Keratinocyte (primary cell): Measurements from ENCODE around the gene KIF18B. TPM values are rescaled to one million over a fixed set of nuclear protein-coding genes. Genes with fewer than 3 reads are reported as not detected.

Source experiments
- DNase-seq: peaks from one replicate; pipeline ENCODE4 v3.0.0-alpha.2; 2011; ENCODE audit warnings: low read depth, missing footprints, low spot score
- FAIRE-seq: peaks from 2 replicates; lab custom pipeline; 2011; peaks lifted over from hg19 to GRCh38; lab: Jason Lieb, UNC
- H2AFZ ChIP-seq: 2 replicates; pipeline ENCODE4 v1.6.0; 2012; ENCODE audit warnings: low read length, control low read depth, inconsistent platforms; ENCODE audit not compliant: control insufficient read depth
- H3K27ac ChIP-seq: 2 replicates; pipeline ENCODE4 v1.5.1; 2011; ENCODE audit warnings: low read length; ENCODE audit not compliant: control insufficient read depth, insufficient read depth
- H3K27me3 ChIP-seq: 3 replicates; pipeline ENCODE4 v1.6.0; 2011; ENCODE audit warnings: low read length; ENCODE audit not compliant: control insufficient read depth, insufficient read depth; ENCODE audit errors: extremely low read depth
- H3K36me3 ChIP-seq, 2 experiments: 2 replicates in 1 of 2; 3 replicates in 1 of 2; pipeline ENCODE4 v1.5.1; 2011; ENCODE audit warnings: low read length in 2 of 2, mild to moderate bottlenecking in 1 of 2; ENCODE audit not compliant: control insufficient read depth in 2 of 2, insufficient read depth in 2 of 2; ENCODE audit errors: extremely low read depth in 1 of 2
- H3K4me1 ChIP-seq: 3 replicates; pipeline ENCODE4 v1.5.1; 2011; ENCODE audit warnings: low read length; ENCODE audit not compliant: control insufficient read depth, insufficient read depth; ENCODE audit errors: extremely low read depth
- H3K4me2 ChIP-seq: 3 replicates; pipeline ENCODE4 v1.6.0; 2011; ENCODE audit warnings: low read depth, low read length; ENCODE audit not compliant: control insufficient read depth, insufficient read depth; ENCODE audit errors: extremely low read depth
- H3K4me3 ChIP-seq, 3 experiments: fragments of 200-600 bp in 1 of 3; sonication (generic) in 1 of 3; 2 replicates in 2 of 3; 3 replicates in 1 of 3; pipeline ENCODE4 v1.5.1; 2011 to 2016; ENCODE audit warnings: low read length in 3 of 3, mild to moderate bottlenecking in 3 of 3, control low read depth in 2 of 3, inconsistent platforms in 1 of 3, low read depth in 1 of 3, mixed read lengths in 1 of 3, mixed run types in 1 of 3, moderate library complexity in 1 of 3; ENCODE audit not compliant: control insufficient read depth in 2 of 3, insufficient read depth in 2 of 3; ENCODE audit errors: extremely low read depth in 1 of 3
- H3K79me2 ChIP-seq: 2 replicates; pipeline ENCODE4 v1.6.0; 2012; ENCODE audit warnings: low read length; ENCODE audit not compliant: control insufficient read depth, insufficient read depth
- H3K9ac ChIP-seq: 3 replicates; pipeline ENCODE4 v1.6.0; 2011; ENCODE audit warnings: low read length; ENCODE audit not compliant: control insufficient read depth, insufficient read depth; ENCODE audit errors: extremely low read depth
- H3K9me1 ChIP-seq: 3 replicates; pipeline ENCODE4 v1.6.0; 2011; ENCODE audit warnings: low read length; ENCODE audit not compliant: control insufficient read depth, insufficient read depth; ENCODE audit errors: extremely low read depth
- H3K9me3 ChIP-seq: 2 replicates; pipeline ENCODE4 v1.5.1; 2012; ENCODE audit warnings: low read depth, low read length; ENCODE audit not compliant: control insufficient read depth
- H4K20me1 ChIP-seq: 3 replicates; pipeline ENCODE4 v1.6.0; 2011; ENCODE audit warnings: low read length; ENCODE audit not compliant: control insufficient read depth, insufficient read depth; ENCODE audit errors: extremely low read depth
- EZH2 ChIP-seq: IDR thresholded peaks from one replicate; pipeline ENCODE4 v1.6.1; 2012; ENCODE audit warnings: inconsistent platforms, mild to moderate bottlenecking, low read length, moderate library complexity
- dilution Hi-C: fragments of 300-500 bp; cut with MboI; formaldehyde crosslinking; loops from one replicate; pipeline ENCODE4 v1.7.0; 2020; ENCODE audit warnings: low sequenced_read_pairs; ENCODE audit not compliant: extremely low pct_ligation_motif_present
- polyA plus RNA-seq, 5 experiments: library from polyadenylated mRNA; depleted of rRNA in 3 of 5; stranded (reverse) in 3 of 5; stranded (forward) in 1 of 5; unstranded in 1 of 5; fragments of >200 nt; gene quantifications; 1 replicate in 1 of 5; 2 replicates in 3 of 5; 3 replicates in 1 of 5; pipeline versions ENCODE4 v1.2.1 to v1.2.3, GENCODE V29; 2011 to 2012; ENCODE audit warnings: missing spikeins in 2 of 5, low read depth in 1 of 5, low replicate concordance in 1 of 5
- TF ChIP-seq, protein P1 (sequence below), 3 experiments: IDR thresholded peaks in 1 of 3; conservative IDR thresholded peaks in 1 of 3; optimal IDR thresholded peaks in 1 of 3; 2 replicates in 2 of 3; 3 replicates in 1 of 3; pipeline versions ENCODE3 to v1.5.1; 2011; ENCODE audit warnings: low read length in 3 of 3, mild to moderate bottlenecking in 3 of 3, moderate library complexity in 2 of 3, control low read depth in 1 of 3, inconsistent platforms in 1 of 3; ENCODE audit not compliant: insufficient read depth in 2 of 3; ENCODE audit errors: extremely low read depth in 1 of 3

KIF18B gene
- polyA plus RNA-seq, 1 donor (not counting 4 experiments of a cell fraction or from before 2014, with no cell fraction given): 5.1 TPM

DNA sequence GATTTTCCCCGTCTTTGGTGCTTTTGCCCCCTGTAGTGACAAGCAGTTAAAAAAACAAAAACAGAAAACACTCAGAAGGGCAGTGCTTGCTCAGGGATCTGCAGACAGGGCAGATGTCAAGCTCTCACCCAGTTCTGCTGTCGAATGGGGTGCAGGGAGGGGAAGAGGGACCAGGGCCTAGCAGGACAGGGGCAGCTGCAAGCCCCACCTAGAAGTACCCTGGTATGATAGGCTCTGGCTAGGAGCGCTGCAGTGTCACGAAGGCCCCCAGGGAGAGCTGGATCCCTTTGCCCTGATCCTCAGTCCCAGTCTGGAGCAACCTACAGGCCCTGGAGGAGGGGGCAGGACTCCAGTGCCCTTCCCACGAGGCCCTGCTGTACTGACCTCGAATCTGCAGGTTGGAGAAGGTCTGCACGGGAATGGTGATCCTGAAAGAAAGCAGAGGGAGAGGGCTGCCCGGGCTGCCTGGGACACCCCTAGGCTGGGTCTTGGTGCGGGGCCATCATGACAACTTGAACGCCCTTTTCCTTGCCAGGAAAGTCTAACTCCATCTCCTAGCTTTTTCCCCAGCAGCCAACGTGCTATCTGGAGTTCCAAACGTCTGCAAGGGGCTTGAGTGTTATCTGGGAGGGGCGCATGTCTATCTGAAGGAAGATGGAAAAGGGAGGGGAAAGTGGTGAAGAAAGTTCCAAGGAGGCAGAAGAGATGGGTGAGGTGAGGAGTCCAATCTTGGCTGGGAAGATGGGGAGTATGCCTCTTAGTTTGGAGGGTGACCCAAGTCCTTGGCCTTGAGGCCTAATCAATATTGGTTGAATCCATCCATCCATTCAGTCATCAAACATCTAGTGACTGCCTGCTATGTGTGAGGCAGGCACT lies 37.1 kb downstream of the KIF18B start:
- no peaks in the 10 kb centered on the region for H3K27me3 ChIP-seq
- no peak overlapping the region for H3K4me3 ChIP-seq
- FAIRE-seq (no peak), DNase-seq (no peak)
- no peak overlapping the region for H2AFZ ChIP-seq
- no peaks in the 10 kb centered on the region for H3K79me2 ChIP-seq
- H3K9ac ChIP-seq: peak overlapping the region; percentile 22
- dilution Hi-C loops: loop anchor here (25.0 kb wide), 1 partner anchor 102 kb away; no protein-coding TSS in a partner anchor
- no peaks in the 10 kb centered on the region for H4K20me1 ChIP-seq
- TF ChIP-seq EZH2: no peak
- TF ChIP-seq, protein P1, sequence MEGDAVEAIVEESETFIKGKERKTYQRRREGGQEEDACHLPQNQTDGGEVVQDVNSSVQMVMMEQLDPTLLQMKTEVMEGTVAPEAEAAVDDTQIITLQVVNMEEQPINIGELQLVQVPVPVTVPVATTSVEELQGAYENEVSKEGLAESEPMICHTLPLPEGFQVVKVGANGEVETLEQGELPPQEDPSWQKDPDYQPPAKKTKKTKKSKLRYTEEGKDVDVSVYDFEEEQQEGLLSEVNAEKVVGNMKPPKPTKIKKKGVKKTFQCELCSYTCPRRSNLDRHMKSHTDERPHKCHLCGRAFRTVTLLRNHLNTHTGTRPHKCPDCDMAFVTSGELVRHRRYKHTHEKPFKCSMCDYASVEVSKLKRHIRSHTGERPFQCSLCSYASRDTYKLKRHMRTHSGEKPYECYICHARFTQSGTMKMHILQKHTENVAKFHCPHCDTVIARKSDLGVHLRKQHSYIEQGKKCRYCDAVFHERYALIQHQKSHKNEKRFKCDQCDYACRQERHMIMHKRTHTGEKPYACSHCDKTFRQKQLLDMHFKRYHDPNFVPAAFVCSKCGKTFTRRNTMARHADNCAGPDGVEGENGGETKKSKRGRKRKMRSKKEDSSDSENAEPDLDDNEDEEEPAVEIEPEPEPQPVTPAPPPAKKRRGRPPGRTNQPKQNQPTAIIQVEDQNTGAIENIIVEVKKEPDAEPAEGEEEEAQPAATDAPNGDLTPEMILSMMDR (optimal IDR thresholded peaks at IDR 0.05 in 1 of 3, IDR thresholded peaks at IDR 0.05 in 1 of 3, conservative IDR thresholded peaks at IDR 0.05 in 1 of 3; ENCODE audit: extremely low read depth in 1 of 3, insufficient read depth in 2 of 3, low read length in 3 of 3): no peak
- no peaks in the 10 kb centered on the region for H3K9me1 ChIP-seq
- peak overlapping the region; percentile 49 for H3K4me2 ChIP-seq
- H3K9me3 ChIP-seq: no peaks in the 10 kb centered on the region
- H3K4me1 ChIP-seq: peaks cover 36% of the 10 kb centered on the region
- H3K36me3 ChIP-seq: no peaks in the 10 kb centered on the region
- peak overlapping the region; percentile 17 for H3K27ac ChIP-seq

DNA sequence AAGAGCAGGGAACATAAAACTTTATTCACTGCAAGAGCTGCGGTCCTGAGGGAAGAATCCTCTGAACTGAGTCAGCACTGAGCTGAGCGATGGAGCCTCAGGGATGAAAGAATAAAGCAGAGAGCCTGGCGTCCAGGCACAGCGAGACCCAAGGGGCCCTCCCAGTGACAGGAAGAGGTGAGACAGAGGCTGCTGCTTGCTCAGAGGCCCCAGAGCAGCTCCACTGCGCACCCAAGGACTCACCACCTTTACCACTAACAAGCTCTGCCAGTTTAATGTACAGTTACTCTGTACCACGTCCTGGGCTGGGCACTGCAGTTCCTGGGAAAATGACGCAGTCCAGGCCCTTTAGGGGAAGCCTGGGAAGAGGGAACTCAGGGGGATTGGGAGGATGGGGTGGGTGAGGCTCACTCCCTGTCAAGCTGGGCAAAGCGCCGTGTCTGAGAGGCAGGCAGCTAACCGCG lies 37.9 kb downstream of the KIF18B start:
- Histone ChIP-seq H3K9me1 (no peaks in the 10 kb centered on the region), H3K4me1 (peaks cover 38% of the 10 kb centered on the region), H4K20me1 (no peaks in the 10 kb centered on the region), H3K9ac (peak overlapping the region; percentile 22), H3K79me2 (no peaks in the 10 kb centered on the region), H3K9me3 (no peaks in the 10 kb centered on the region), H3K27ac (peak overlapping the region; percentile 17), H2AFZ (peak overlapping the region; percentile 57), H3K27me3 (no peaks in the 10 kb centered on the region), H3K4me2 (peak overlapping the region; percentile 31), H3K36me3 (no peaks in the 10 kb centered on the region), H3K4me3 (no peak overlapping the region)
- DNase-seq (peak; percentile 74), FAIRE-seq (peak; percentile 83)
- no peak for TF ChIP-seq EZH2
- TF ChIP-seq, protein P1 (optimal IDR thresholded peaks at IDR 0.05 in 1 of 3, IDR thresholded peaks at IDR 0.05 in 1 of 3, conservative IDR thresholded peaks at IDR 0.05 in 1 of 3; ENCODE audit: extremely low read depth in 1 of 3, insufficient read depth in 2 of 3, low read length in 3 of 3): no peak
- dilution Hi-C loops: loop anchor here (25.0 kb wide), 1 partner anchor 103 kb away; no protein-coding TSS in a partner anchor
